Liver (tissue), 3 donors: ENCODE results near the gene PPP1R2.

ENCODE experiments used
- ATF3 ChIP-seq: IDR thresholded peaks from 2 replicates; pipeline ENCODE4 v1.6.1; 2016; ENCODE audit warnings: antibody characterized with exemption
- CTCF ChIP-seq: fragments of 150-350 bp; IDR thresholded peaks from 2 replicates; pipeline ENCODE4 v1.5.1; 2017; ENCODE audit warnings: improper control_type of control experiment, low read depth, low read length; ENCODE audit not compliant: missing input control
- EGR1 ChIP-seq, 2 donors: IDR thresholded peaks; 2 replicates each; pipeline ENCODE4 v1.6.1; 2016 to 2018; ENCODE audit warnings: antibody characterized with exemption in 2 of 2, low read depth in 2 of 2
- GABPA ChIP-seq, 2 donors: IDR thresholded peaks in 1 of 2; conservative IDR thresholded peaks in 1 of 2; 2 replicates each; pipeline ENCODE4 v1.6.1; 2016; ENCODE audit warnings: antibody characterized with exemption in 2 of 2, mild to moderate bottlenecking in 1 of 2, moderate library complexity in 1 of 2
- JUND ChIP-seq, 2 donors: IDR thresholded peaks; 2 replicates each; pipeline ENCODE4 v1.6.1; 2016; ENCODE audit warnings: antibody characterized with exemption in 2 of 2
- MAX ChIP-seq: IDR thresholded peaks from 2 replicates; pipeline ENCODE4 v1.6.1; 2016; ENCODE audit warnings: antibody characterized with exemption
- NR2F2 ChIP-seq: IDR thresholded peaks from 2 replicates; pipeline ENCODE4 v1.6.1; 2016; ENCODE audit warnings: antibody characterized with exemption
- RAD21 ChIP-seq, 2 donors: IDR thresholded peaks; 2 replicates each; pipeline ENCODE4 v1.6.1; 2016; ENCODE audit warnings: antibody characterized with exemption in 2 of 2, mild to moderate bottlenecking in 2 of 2
- REST ChIP-seq: IDR thresholded peaks from 2 replicates; pipeline ENCODE4 v1.6.1; 2016; ENCODE audit warnings: antibody characterized with exemption, mild to moderate bottlenecking
- SP1 ChIP-seq: IDR thresholded peaks from 2 replicates; pipeline ENCODE4 v1.6.1; 2018; ENCODE audit warnings: antibody characterized with exemption, mild to moderate bottlenecking
- TAF1 ChIP-seq: conservative IDR thresholded peaks from 2 replicates; pipeline ENCODE4 v1.6.1; 2016; ENCODE audit warnings: antibody characterized with exemption, mild to moderate bottlenecking
- YY1 ChIP-seq: IDR thresholded peaks from 2 replicates; pipeline ENCODE4 v1.6.1; 2016; ENCODE audit warnings: antibody characterized with exemption, mild to moderate bottlenecking
- ZBTB33 ChIP-seq: IDR thresholded peaks from 2 replicates; pipeline ENCODE4 v1.6.1; 2016; ENCODE audit warnings: antibody characterized with exemption
- donor health status: healthy.
- donor health status: healthy.

GRCh38 chr3:195582947-195583346, 39.8 kb upstream of the PPP1R2 start:
- TF ChIP-seq NR2F2: no peak
- no peak for TF ChIP-seq EGR1 (IDR thresholded peaks at IDR 0.05; ENCODE audit: low read depth in 2 of 2)
- no peak for TF ChIP-seq CTCF
- no peak for TF ChIP-seq JUND (IDR thresholded peaks at IDR 0.05)
- no peak for TF ChIP-seq ATF3
- TF ChIP-seq MAX: no peak
- no peak for TF ChIP-seq ZBTB33
- TF ChIP-seq YY1: no peak
- no peak for TF ChIP-seq RAD21 (IDR thresholded peaks at IDR 0.05)
- TF ChIP-seq TAF1: no peak
- TF ChIP-seq REST: no peak
- no peak for TF ChIP-seq GABPA (IDR thresholded peaks at IDR 0.05 in 1 of 2, conservative IDR thresholded peaks at IDR 0.05 in 1 of 2)
- TF ChIP-seq SP1: no peak
